H9 (cell line): Measurements from ENCODE around the gene CIAO1. TPM values are rescaled to one million over a fixed set of nuclear protein-coding genes. Genes with fewer than 3 reads are reported as not detected.
A peak's percentile ranks its signal among the peaks of the same experiment; 100 is the strongest.

ENCODE experiments used
- DNase-seq: peaks from one replicate; pipeline ENCODE4 v3.0.0-alpha.2; 2017
- H2AFZ ChIP-seq: one replicate; pipeline ENCODE4 v1.6.1; 2013; ENCODE audit warnings: mild to moderate bottlenecking, low read length, control low read depth, moderate library complexity
- H2AK5ac ChIP-seq: 2 replicates; pipeline ENCODE4 v1.6.1; 2013; ENCODE audit warnings: low read length, control low read depth, mixed read lengths; ENCODE audit not compliant: insufficient read length
- H2BK120ac ChIP-seq: one replicate; pipeline ENCODE4 v1.6.1; 2013; ENCODE audit warnings: low read depth, mild to moderate bottlenecking, low read length, control low read depth, inconsistent platforms; ENCODE audit not compliant: poor library complexity, severe bottlenecking
- H2BK12ac ChIP-seq: 2 replicates; pipeline ENCODE4 v1.6.1; 2013; ENCODE audit warnings: low read length, control low read depth, mixed read lengths, low read depth; ENCODE audit not compliant: insufficient read length
- H2BK15ac ChIP-seq: 2 replicates; pipeline ENCODE4 v1.6.1; 2013; ENCODE audit warnings: low read depth, low read length, control low read depth
- H2BK20ac ChIP-seq: one replicate; pipeline ENCODE4 v1.6.1; 2013; ENCODE audit warnings: low read depth, mild to moderate bottlenecking, low read length, control low read depth, inconsistent platforms; ENCODE audit not compliant: poor library complexity, severe bottlenecking
- H2BK5ac ChIP-seq: 2 replicates; pipeline ENCODE4 v1.6.1; 2013; ENCODE audit warnings: low read length, control low read depth, mixed read lengths; ENCODE audit not compliant: insufficient read length
- H3K14ac ChIP-seq: 2 replicates; pipeline ENCODE4 v1.6.1; 2013; ENCODE audit warnings: low read length, control low read depth; ENCODE audit not compliant: insufficient read depth
- H3K18ac ChIP-seq: 2 replicates; pipeline ENCODE4 v1.6.1; 2013; ENCODE audit warnings: low read depth, mild to moderate bottlenecking, mixed read lengths, low read length, control low read depth; ENCODE audit not compliant: insufficient read length
- H3K23ac ChIP-seq: 2 replicates; pipeline ENCODE4 v1.6.1; 2013; ENCODE audit warnings: low read length, control low read depth, mixed read lengths, low read depth; ENCODE audit not compliant: insufficient read length
- H3K23me2 ChIP-seq: 2 replicates; pipeline ENCODE4 v1.6.1; 2013; ENCODE audit warnings: low read depth, mild to moderate bottlenecking, mixed read lengths, low read length, control low read depth; ENCODE audit not compliant: insufficient read length, poor library complexity, severe bottlenecking
- H3K27ac ChIP-seq: 2 replicates; pipeline ENCODE4 v1.5.1; 2013; ENCODE audit warnings: low read length, control low read depth, mixed read lengths, low read depth; ENCODE audit not compliant: insufficient read length
- H3K27me3 ChIP-seq: 2 replicates; pipeline ENCODE4 v1.6.1; 2013; ENCODE audit warnings: low read length, control low read depth, inconsistent platforms; ENCODE audit not compliant: insufficient read depth
- H3K4ac ChIP-seq: 2 replicates; pipeline ENCODE4 v1.6.1; 2013; ENCODE audit warnings: low read depth, mild to moderate bottlenecking, control low read depth, inconsistent platforms, low read length, moderate library complexity
- H3K4me1 ChIP-seq: 2 replicates; pipeline ENCODE4 v1.6.1; 2013; ENCODE audit warnings: low read length, control low read depth, inconsistent platforms; ENCODE audit not compliant: insufficient read depth
- H3K4me2 ChIP-seq: 2 replicates; pipeline ENCODE4 v1.6.1; 2013; ENCODE audit warnings: low read length, control low read depth, mixed read lengths; ENCODE audit not compliant: insufficient read length, insufficient read depth
- H3K56ac ChIP-seq: 2 replicates; pipeline ENCODE4 v1.6.1; 2013; ENCODE audit warnings: low read depth, mild to moderate bottlenecking, mixed read lengths, low read length, control low read depth; ENCODE audit not compliant: insufficient read length
- H3K79me1 ChIP-seq: 2 replicates; pipeline ENCODE4 v1.6.1; 2013; ENCODE audit warnings: low read depth, mild to moderate bottlenecking, moderate library complexity, low read length, control low read depth, inconsistent platforms; ENCODE audit not compliant: insufficient read depth, poor library complexity, severe bottlenecking
- H3K79me2 ChIP-seq: 2 replicates; pipeline ENCODE4 v1.6.1; 2013; ENCODE audit warnings: low read length, control low read depth, inconsistent platforms; ENCODE audit not compliant: insufficient read depth
- H3K9ac ChIP-seq: 2 replicates; pipeline ENCODE4 v1.6.1; 2013; ENCODE audit warnings: low read length, control low read depth, mixed read lengths; ENCODE audit not compliant: insufficient read length; ENCODE audit errors: extremely low read depth
- H3K9me3 ChIP-seq: one replicate; pipeline ENCODE4 v1.6.1; 2013; ENCODE audit warnings: low read depth, low read length, inconsistent platforms; ENCODE audit not compliant: control insufficient read depth
- H3T11ph ChIP-seq: one replicate; pipeline ENCODE4 v1.6.1; 2013; ENCODE audit warnings: mild to moderate bottlenecking, low read length, control low read depth, inconsistent platforms
- H4K20me1 ChIP-seq: one replicate; pipeline ENCODE4 v1.6.1; 2013; ENCODE audit not compliant: control insufficient read depth, insufficient read length, insufficient read depth
- H4K5ac ChIP-seq: 2 replicates; pipeline ENCODE4 v1.6.1; 2013; ENCODE audit warnings: low read depth, mild to moderate bottlenecking, mixed read lengths, low read length, control low read depth; ENCODE audit not compliant: insufficient read length
- H4K8ac ChIP-seq: replicated peaks from 2 replicates; pipeline ENCODE4 v1.6.1; 2013; ENCODE audit warnings: low read length, control low read depth, mixed read lengths, low read depth; ENCODE audit not compliant: insufficient read length
- H4K91ac ChIP-seq: 2 replicates; pipeline ENCODE4 v1.6.1; 2013; ENCODE audit warnings: low read depth, mild to moderate bottlenecking, moderate library complexity, mixed read lengths, low read length, control low read depth; ENCODE audit not compliant: insufficient read length
- H3K27ac Mint-ChIP-seq, 3 experiments: 2 replicates in 2 of 3; 3 replicates in 1 of 3; pipeline ENCODE4 v1.8.0; 2020 to 2021; ENCODE audit warnings: mixed read lengths in 3 of 3, mild to moderate bottlenecking in 1 of 3, moderate library complexity in 1 of 3
- H3K27me3 Mint-ChIP-seq: 2 replicates; pipeline ENCODE4 v1.8.0; 2021; ENCODE audit warnings: low read depth, mild to moderate bottlenecking, moderate library complexity, mixed read lengths
- H3K36me3 Mint-ChIP-seq, 3 experiments: 2 replicates in 2 of 3; 3 replicates in 1 of 3; pipeline ENCODE4 v1.8.0; 2020 to 2021; ENCODE audit warnings: low read depth in 3 of 3, mixed read lengths in 3 of 3; ENCODE audit not compliant: insufficient read depth in 1 of 3
- H3K4me1 Mint-ChIP-seq, 2 experiments: 2 replicates each; pipeline ENCODE4 v1.8.0; 2020; ENCODE audit warnings: mixed read lengths in 2 of 2
- H3K4me3 Mint-ChIP-seq, 2 experiments: 2 replicates in 1 of 2; 3 replicates in 1 of 2; pipeline ENCODE4 v1.8.0; 2020 to 2021; ENCODE audit warnings: mild to moderate bottlenecking in 2 of 2, mixed read lengths in 2 of 2, moderate library complexity in 1 of 2
- H3K9me3 Mint-ChIP-seq, 2 experiments: 2 replicates in 1 of 2; 3 replicates in 1 of 2; pipeline ENCODE4 v1.8.0; 2020; ENCODE audit warnings: mild to moderate bottlenecking in 2 of 2, mixed read lengths in 2 of 2, moderate library complexity in 1 of 2
- CTCF ChIP-seq: fragments of 200-600 bp; sonication (generic); conservative IDR thresholded peaks from 3 replicates; pipeline ENCODE4 v1.8.0; 2021; ENCODE audit warnings: antibody characterized with exemption, mild to moderate bottlenecking
- WGBS: extraction: QIAGEN DNeasy Blood & Tissue Kit; methylation state at CpG from one replicate; pipeline ENCODE4 v1.1.7; 2013; ENCODE audit warnings: missing lambda C conversion rate, low lambda C conversion rate, mixed read lengths; ENCODE audit not compliant: insufficient read length; ENCODE audit errors: extremely low coverage; 5-methylcytosine and 5-hydroxymethylcytosine counted together
- total RNA-seq: library from RNA; stranded (reverse); gene quantifications from 2 replicates; pipeline ENCODE4 v1.2.1, GENCODE V29; 2021

Gene CIAO1
- total RNA-seq, 1 experiment from 2014 or later = 67.6 TPM

- H3K27ac ChIP-seq = no peak overlapping the region
- no peaks in the 10 kb centered on the region for H3K9me3 Mint-ChIP-seq
Observed at GRCh38 chr2:96241900-96242611, 24.0 kb upstream of the CIAO1 start.

More at GRCh38 chr2:96241900-96242611, 24.0 kb upstream of the CIAO1 start:
- H3K9ac ChIP-seq = no peak overlapping the region
- H3K56ac ChIP-seq = no peak overlapping the region
- no peaks in the 10 kb centered on the region for H3K4me1 ChIP-seq
- H4K8ac ChIP-seq = no peak overlapping the region
- no peak overlapping the region for H2BK120ac ChIP-seq
- no peaks in the 10 kb centered on the region for H3K9me3 ChIP-seq
- H3K23ac ChIP-seq = no peak overlapping the region
- H3K27me3 ChIP-seq = no peaks in the 10 kb centered on the region
- no peak overlapping the region for H2BK15ac ChIP-seq
- H3K4me1 Mint-ChIP-seq = peaks cover 9% of the 10 kb centered on the region in 2 experiments
- H3K36me3 Mint-ChIP-seq = no peaks in the 10 kb centered on the region
- H2BK5ac ChIP-seq = no peak overlapping the region
- no peak overlapping the region for H3K4me3 Mint-ChIP-seq
- H3K4ac ChIP-seq = no peak overlapping the region
- H3K14ac ChIP-seq = no peak overlapping the region
- H4K20me1 ChIP-seq = no peaks in the 10 kb centered on the region
- H3K23me2 ChIP-seq = no peaks in the 10 kb centered on the region
- no peak overlapping the region for H2BK20ac ChIP-seq
- no peak for TF ChIP-seq CTCF
- H3K27me3 Mint-ChIP-seq = no peaks in the 10 kb centered on the region
- no peak overlapping the region for H2AK5ac ChIP-seq
- no CpG with 5 or more reads among the region's 5 CpGs for WGBS
- no peak overlapping the region for H2AFZ ChIP-seq
- H3K27ac Mint-ChIP-seq = peak overlapping the region in 1 of 3 experiments; percentile 39; a peak in 2 of 7 replicates
- no peak overlapping the region for H3K18ac ChIP-seq
- no peak overlapping the region for H3K4me2 ChIP-seq
- H2BK12ac ChIP-seq = no peak overlapping the region
- no peak for DNase-seq
- no peak overlapping the region for H3T11ph ChIP-seq
- H3K79me2 ChIP-seq = no peaks in the 10 kb centered on the region
- H4K91ac ChIP-seq = no peak overlapping the region
- no peak overlapping the region for H4K5ac ChIP-seq
- H3K79me1 ChIP-seq = no peaks in the 10 kb centered on the region
